Natural killer cell (primary cell): Measurements from ENCODE around the gene IRF6. TPM values are rescaled to one million over a fixed set of nuclear protein-coding genes. Genes with fewer than 3 reads are reported as not detected.
A peak's percentile ranks its signal among the peaks of the same experiment; 100 is the strongest.

Experiments used
- ATAC-seq, 3 donors: fragments of 150-1000 bp in 2 of 3; fragments of 200-7000 bp in 1 of 3; cut with Tn5 transposase; 1 replicate in 1 of 3; 2 replicates in 2 of 3; pipeline ENCODE4 v1.10.0; 2021; ENCODE audit warnings: mild to moderate bottlenecking in 2 of 3, moderate library complexity in 2 of 3
- DNase-seq, 2 donors: peaks; one replicate each; pipeline versions ENCODE4 v3.0.0 to v3.0.0-alpha.2; 2013 to 2021; ENCODE audit warnings: mixed read lengths in 1 of 2
- H3K27ac ChIP-seq: one replicate; pipeline ENCODE4 v1.5.1; 2013; ENCODE audit warnings: mild to moderate bottlenecking, low read length
- H3K27me3 ChIP-seq: one replicate; pipeline ENCODE4 v1.6.1; 2013; ENCODE audit warnings: low read length; ENCODE audit not compliant: control insufficient read depth, insufficient read depth
- H3K36me3 ChIP-seq: one replicate; pipeline ENCODE4 v1.6.1; 2013; ENCODE audit warnings: low read length; ENCODE audit not compliant: control insufficient read depth, insufficient read depth
- H3K4me1 ChIP-seq: one replicate; pipeline ENCODE4 v1.6.1; 2013; ENCODE audit warnings: low read length; ENCODE audit not compliant: control insufficient read depth, insufficient read depth
- H3K4me3 ChIP-seq: one replicate; pipeline ENCODE4 v1.5.1; 2013; ENCODE audit warnings: low read length
- H3K9me3 ChIP-seq: one replicate; pipeline ENCODE4 v1.6.1; 2013; ENCODE audit warnings: low read length; ENCODE audit not compliant: control insufficient read depth, insufficient read depth
- H3K27ac Mint-ChIP-seq, 2 donors: one replicate each; pipeline ENCODE4 v1.8.0; 2022; ENCODE audit warnings: mild to moderate bottlenecking in 2 of 2, mixed read lengths in 2 of 2, moderate library complexity in 1 of 2
- H3K27me3 Mint-ChIP-seq, 2 donors: one replicate each; pipeline ENCODE4 v1.8.0; 2022; ENCODE audit warnings: low read depth in 2 of 2, mixed read lengths in 2 of 2
- H3K36me3 Mint-ChIP-seq: one replicate; pipeline ENCODE4 v1.8.0; 2022; ENCODE audit warnings: mixed read lengths
- H3K4me1 Mint-ChIP-seq, 2 donors: one replicate each; pipeline ENCODE4 v1.8.0; 2022; ENCODE audit warnings: mixed read lengths in 2 of 2
- H3K4me3 Mint-ChIP-seq: one replicate; pipeline ENCODE4 v1.8.0; 2022; ENCODE audit warnings: mild to moderate bottlenecking, moderate library complexity, mixed read lengths
- H3K9me3 Mint-ChIP-seq, 2 donors: one replicate each; pipeline ENCODE4 v1.8.0; 2022; ENCODE audit warnings: mixed read lengths in 2 of 2
- CTCF ChIP-seq: fragments of 200-600 bp; IDR thresholded peaks from one replicate; pipeline ENCODE4 v1.8.0; 2022; ENCODE audit warnings: antibody characterized with exemption
- WGBS: methylation state at CpG from one replicate; pipeline ENCODE4 v1.1.7; 2013; ENCODE audit warnings: missing lambda C conversion rate; ENCODE audit not compliant: insufficient coverage; 5-methylcytosine and 5-hydroxymethylcytosine counted together
- intact Hi-C: fragments of 100-400 bp; cut with micrococcal nuclease; formaldehyde crosslinking; loops from one replicate; pipeline ENCODE4 v1.14.2; 2022
- total RNA-seq, 4 donors: library from RNA; stranded (reverse); fragments of 120-200 nt in 1 of 4; gene quantifications; one replicate each; pipeline versions ENCODE4 v1.2.3 to v1.2.4, GENCODE V29; 2013 to 2022

The IRF6 gene
- total RNA-seq, 3 donors from 2014 or later (not counting 1 experiment from before 2014, with no cell fraction given): 2.5 to 11.2 (median 3.8) TPM

DNA sequence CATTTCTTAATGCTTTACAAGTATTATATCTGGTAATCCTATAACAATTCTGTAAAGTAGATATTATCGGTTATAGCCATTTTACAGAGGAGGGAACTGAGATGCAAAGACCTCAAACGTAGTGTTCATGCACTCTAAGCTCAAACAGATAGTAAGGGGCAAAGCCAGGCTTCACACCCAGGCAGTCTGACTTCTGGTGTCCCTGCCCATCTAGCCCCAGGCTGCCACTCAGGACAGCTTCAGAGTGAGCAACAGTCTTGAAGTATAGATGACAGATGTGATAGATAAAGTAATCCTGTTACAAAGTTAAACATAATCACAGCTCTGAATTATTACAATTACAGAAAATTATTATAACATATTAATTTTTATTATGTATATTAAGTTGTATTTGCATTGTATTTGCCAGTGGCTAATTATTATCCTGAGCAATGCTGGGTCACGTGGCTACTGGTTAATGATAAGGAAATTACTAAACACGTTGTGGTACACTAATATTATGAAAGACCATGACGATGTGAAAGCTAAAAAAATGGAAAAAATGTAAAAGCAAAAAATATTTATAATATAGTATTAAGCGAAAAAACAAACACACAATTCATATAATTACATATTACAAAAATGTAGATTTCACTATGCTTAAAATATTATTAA is 56.1 kb downstream of the IRF6 start:
- ATAC-seq: no peak
- Histone ChIP-seq H3K27me3 (no peaks in the 10 kb centered on the region), H3K4me3 (no peak overlapping the region), H3K27ac (no peak overlapping the region), H3K36me3 (no peaks in the 10 kb centered on the region), H3K4me1 (peaks cover 31% of the 10 kb centered on the region), H3K9me3 (no peaks in the 10 kb centered on the region)
- no peaks in the 10 kb centered on the region for H3K9me3 Mint-ChIP-seq
- H3K27me3 Mint-ChIP-seq: no peaks in the 10 kb centered on the region
- peak in 1 of 2 donors; percentile 28 for DNase-seq
- WGBS: 85% methylated on average over 3 of the region's 6 CpGs
- H3K27ac Mint-ChIP-seq: no peak overlapping the region
- H3K4me3 Mint-ChIP-seq: no peak overlapping the region
- peaks cover 24 to 27% of the 10 kb centered on the region in 2 donors for H3K4me1 Mint-ChIP-seq
- intact Hi-C loops: loop anchor here (5.0 kb wide), 1 partner anchor 57 kb away; no protein-coding TSS in a partner anchor
- TF ChIP-seq CTCF: no peak
- no peaks in the 10 kb centered on the region for H3K36me3 Mint-ChIP-seq

DNA sequence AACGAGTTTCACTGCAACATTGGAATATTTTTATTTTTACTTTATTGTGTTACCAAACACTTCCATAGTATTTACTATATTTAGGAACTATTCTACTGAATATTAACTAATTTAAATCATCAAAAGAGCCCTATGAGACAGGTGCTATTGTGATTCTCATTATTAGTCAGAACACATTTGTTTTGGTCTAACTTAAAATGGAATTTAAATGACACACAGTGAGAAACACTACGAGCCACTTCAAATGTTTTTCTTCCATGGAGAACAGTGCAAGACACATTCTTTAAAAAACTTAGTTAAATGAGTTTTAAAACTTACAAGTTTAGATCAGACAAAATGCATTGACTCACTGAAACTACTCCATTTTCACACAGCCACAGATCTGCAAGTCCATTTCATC is 56.7 kb downstream of the IRF6 start:
- WGBS: 75% methylated on average over 1 of the region's 2 CpGs
- H3K4me1 ChIP-seq: peaks cover 28% of the 10 kb centered on the region
- Mint-ChIP-seq H3K4me1 (peaks cover 24 to 26% of the 10 kb centered on the region in 2 donors), H3K36me3 (no peaks in the 10 kb centered on the region), H3K4me3 (no peak overlapping the region), H3K27me3 (no peaks in the 10 kb centered on the region), H3K27ac (no peak overlapping the region), H3K9me3 (no peaks in the 10 kb centered on the region)
- DNase-seq (no peak), ATAC-seq (no peak)
- no peak overlapping the region for H3K4me3 ChIP-seq
- no peaks in the 10 kb centered on the region for H3K36me3 ChIP-seq
- no peak overlapping the region for H3K27ac ChIP-seq
- intact Hi-C loops: loop anchor here (5.0 kb wide), 1 partner anchor 57 kb away; no protein-coding TSS in a partner anchor
- H3K9me3 ChIP-seq: no peaks in the 10 kb centered on the region
- no peak for TF ChIP-seq CTCF
- H3K27me3 ChIP-seq: no peaks in the 10 kb centered on the region

GRCh38 chr1:209748620-209749019 is 57.3 kb downstream of the IRF6 start:
- TF ChIP-seq CTCF: no peak
- no peaks in the 10 kb centered on the region for H3K27me3 Mint-ChIP-seq
- H3K27ac Mint-ChIP-seq: peak overlapping the region; percentile 85 to 92
- ATAC-seq (no peak), DNase-seq (peak in 1 of 2 donors; percentile 36)
- Histone ChIP-seq H3K4me1 (peaks cover 28% of the 10 kb centered on the region), H3K36me3 (no peaks in the 10 kb centered on the region), H3K9me3 (no peaks in the 10 kb centered on the region), H3K27me3 (no peaks in the 10 kb centered on the region), H3K4me3 (no peak overlapping the region), H3K27ac (no peak overlapping the region)
- H3K4me3 Mint-ChIP-seq: no peak overlapping the region
- intact Hi-C loops: loop anchor here (5.0 kb wide), 1 partner anchor 56 kb away; no protein-coding TSS in a partner anchor
- H3K36me3 Mint-ChIP-seq: no peaks in the 10 kb centered on the region
- WGBS: 79% methylated on average over 4 of the region's 4 CpGs
- peaks cover 24 to 26% of the 10 kb centered on the region in 2 donors for H3K4me1 Mint-ChIP-seq
- no peaks in the 10 kb centered on the region for H3K9me3 Mint-ChIP-seq
